B cell (primary cell): ENCODE results near the gene CHRNA4. TPM values are rescaled to one million over a fixed set of nuclear protein-coding genes. Genes with fewer than 3 reads are reported as not detected.

Experiments used
- ATAC-seq: fragments of 200-7000 bp; cut with Tn5 transposase; one replicate; pipeline ENCODE4 v1.10.0; 2021; ENCODE audit warnings: low read depth, mild to moderate bottlenecking, moderate number of reproducible peaks, moderate library complexity
- CTCF ChIA-PET: fragments of 350-600 bp; sonication (Branson Sonifier 250); formaldehyde crosslinking; loops from one replicate; lab custom pipeline; 2021; ENCODE audit warnings: antibody characterized with exemption, inconsistent platforms; lab: Charles Lee
- POLR2A ChIA-PET: fragments of 350-600 bp; sonication (Branson Sonifier 250); formaldehyde crosslinking; loops from one replicate; lab custom pipeline; 2021; ENCODE audit warnings: antibody characterized with exemption; lab: Charles Lee
- DNase-seq: peaks from one replicate; pipeline ENCODE4 v3.0.0; 2013
- H2AFZ ChIP-seq: 2 replicates; pipeline ENCODE4 v1.6.1; 2012; ENCODE audit warnings: mild to moderate bottlenecking, low read depth, low read length; ENCODE audit not compliant: insufficient read depth, poor library complexity, severe bottlenecking
- H3K27ac ChIP-seq, 2 donors: 1 replicate in 1 of 2; 2 replicates in 1 of 2; pipeline ENCODE4 v1.5.1; 2012 to 2013; ENCODE audit warnings: low read length in 2 of 2, mild to moderate bottlenecking in 2 of 2, moderate library complexity in 1 of 2
- H3K27me3 ChIP-seq, 4 experiments: fragments of 200-600 bp in 1 of 4; sonication (generic) in 1 of 4; replicated peaks in 1 of 4; 1 replicate in 2 of 4; 2 replicates in 2 of 4; pipeline versions ENCODE4 v1.6.1 to v1.7.0; 2013 to 2016; ENCODE audit warnings: low read length in 3 of 4, mild to moderate bottlenecking in 2 of 4, mixed read lengths in 1 of 4, moderate library complexity in 1 of 4; ENCODE audit not compliant: insufficient read depth in 4 of 4, control insufficient read depth in 3 of 4; ENCODE audit errors: control extremely low read depth in 1 of 4
- H3K36me3 ChIP-seq, 2 experiments: replicated peaks in 1 of 2; 1 replicate in 1 of 2; 2 replicates in 1 of 2; pipeline versions ENCODE4 v1.6.1 to v1.7.1; 2013; ENCODE audit warnings: low read length in 1 of 2; ENCODE audit not compliant: insufficient read depth in 2 of 2, control insufficient read depth in 1 of 2; ENCODE audit errors: control extremely low read depth in 1 of 2, extremely low read depth in 1 of 2
- H3K4me1 ChIP-seq, 2 donors: fragments of 200-600 bp in 1 of 2; sonication (generic) in 1 of 2; 1 replicate in 1 of 2; 2 replicates in 1 of 2; pipeline versions ENCODE4 v1.5.1 to v1.6.1; 2013 to 2017; ENCODE audit warnings: low read length in 2 of 2; ENCODE audit not compliant: control insufficient read depth in 2 of 2, insufficient read depth in 2 of 2
- H3K4me2 ChIP-seq: replicated peaks from 2 replicates; pipeline ENCODE3; 2012; ENCODE audit warnings: mild to moderate bottlenecking, low read depth, low read length; ENCODE audit not compliant: poor library complexity, severe bottlenecking
- H3K4me3 ChIP-seq, 5 experiments: fragments of 200-600 bp in 1 of 5; sonication (generic) in 1 of 5; 1 replicate in 3 of 5; 2 replicates in 2 of 5; pipeline versions ENCODE4 v1.5.1 to v1.7.0; 2011 to 2016; ENCODE audit warnings: low read length in 4 of 5, mild to moderate bottlenecking in 4 of 5, low read depth in 2 of 5, control low read depth in 1 of 5, moderate library complexity in 1 of 5; ENCODE audit not compliant: insufficient read depth in 1 of 5; ENCODE audit errors: control extremely low read depth in 1 of 5, extremely low read depth in 1 of 5
- H3K79me2 ChIP-seq: fragments of 200-600 bp; sonication (generic); one replicate; pipeline ENCODE4 v1.6.0; 2016; ENCODE audit warnings: low read length; ENCODE audit not compliant: control insufficient read depth, insufficient read depth
- H3K9ac ChIP-seq: fragments of 200-600 bp; sonication (generic); 2 replicates; pipeline ENCODE4 v1.6.1; 2017; ENCODE audit warnings: mild to moderate bottlenecking, low read length, moderate library complexity
- H3K9me3 ChIP-seq, 3 donors: one replicate each; pipeline versions ENCODE4 v1.6.1 to v1.7.1; 2013; ENCODE audit warnings: low read length in 2 of 3; ENCODE audit not compliant: control insufficient read depth in 2 of 3, insufficient read depth in 1 of 3; ENCODE audit errors: control extremely low read depth in 1 of 3
- H4K20me1 ChIP-seq: 2 replicates; pipeline ENCODE4 v1.6.0; 2012; ENCODE audit warnings: mild to moderate bottlenecking, low read length; ENCODE audit not compliant: insufficient read depth, control insufficient read depth, poor library complexity, severe bottlenecking
- H3K27ac Mint-ChIP-seq: one replicate; pipeline ENCODE4 v1.8.0; 2021; ENCODE audit warnings: mixed read lengths
- H3K27me3 Mint-ChIP-seq: one replicate; pipeline ENCODE4 v1.8.0; 2021; ENCODE audit warnings: mixed read lengths
- H3K4me1 Mint-ChIP-seq: one replicate; pipeline ENCODE4 v1.8.0; 2021; ENCODE audit warnings: mixed read lengths
- H3K4me3 Mint-ChIP-seq: one replicate; pipeline ENCODE4 v1.8.0; 2021; ENCODE audit warnings: mixed read lengths
- H3K9me3 Mint-ChIP-seq: one replicate; pipeline ENCODE4 v1.8.0; 2022; ENCODE audit warnings: mixed read lengths; ENCODE audit not compliant: insufficient read depth
- CTCF ChIP-seq: fragments of 200-600 bp; IDR thresholded peaks from one replicate; pipeline ENCODE4 v1.8.0; 2022; ENCODE audit warnings: antibody characterized with exemption, mild to moderate bottlenecking
- EZH2 ChIP-seq: IDR thresholded peaks from 2 replicates; pipeline ENCODE4 v1.6.1; 2012; ENCODE audit warnings: borderline replicate concordance, low read depth, mild to moderate bottlenecking, moderate library complexity, low read length; ENCODE audit not compliant: insufficient read depth, poor library complexity, severe bottlenecking
- WGBS: methylation state at CpG from one replicate; pipeline ENCODE4 v1.1.5; 2013; ENCODE audit warnings: missing lambda C conversion rate; ENCODE audit not compliant: insufficient coverage; 5-methylcytosine and 5-hydroxymethylcytosine counted together
- intact Hi-C: fragments of 100-400 bp; cut with micrococcal nuclease; formaldehyde crosslinking; loops from one replicate; pipeline ENCODE4 v1.10.0; 2022
- polyA plus RNA-seq: library from polyadenylated mRNA; depleted of rRNA; stranded (reverse); fragments of >200 nt; gene quantifications from 2 replicates; pipeline ENCODE4 v1.2.3, GENCODE V29; 2012
- total RNA-seq, 2 donors: library from RNA; stranded (reverse); fragments of 120-200 nt in 1 of 2; gene quantifications; 1 replicate in 1 of 2; 2 replicates in 1 of 2; pipeline versions ENCODE4 v1.2.3 to v1.2.4, GENCODE V29; 2013 to 2022

CHRNA4 gene
- total and polyA plus RNA-seq, 2 donors (not counting 1 experiment from before 2014, with no cell fraction given): not detected

DNA sequence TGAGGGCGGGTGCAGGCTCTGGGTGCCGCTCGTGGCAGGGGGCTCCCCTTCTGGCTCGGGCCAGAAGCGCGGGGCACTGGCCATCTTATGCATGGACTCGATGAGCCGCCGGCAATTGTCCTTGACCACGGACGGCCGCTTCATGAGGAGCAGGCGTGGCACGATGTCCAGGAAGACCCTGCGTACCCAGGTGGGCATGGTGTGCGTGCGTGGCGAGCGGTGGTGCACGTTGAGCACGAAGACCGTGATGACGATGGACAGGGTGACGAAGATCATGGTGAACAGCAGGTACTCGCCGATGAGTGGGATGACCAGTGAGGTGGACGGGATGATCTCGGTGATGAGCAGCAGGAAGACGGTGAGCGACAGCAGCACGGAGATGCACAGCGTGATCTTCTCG lies 11.0 kb downstream of the CHRNA4 start:
- no peak for ATAC-seq
- H3K27me3 Mint-ChIP-seq: no peaks in the 10 kb centered on the region
- TF ChIP-seq EZH2 (no peak), CTCF (no peak)
- Histone ChIP-seq H3K4me2 (no peak overlapping the region), H3K4me1 (no peaks in the 10 kb centered on the region), H3K9me3 (peaks cover 0 to 18% (median 0%) of the 10 kb centered on the region in 3 donors), H3K27ac (no peak overlapping the region), H3K79me2 (no peaks in the 10 kb centered on the region), H3K9ac (no peak overlapping the region), H3K27me3 (peaks cover 0 to under 1% (median under 1%) of the 10 kb centered on the region in 4 experiments), H3K36me3 (no peaks in the 10 kb centered on the region), H3K4me3 (no peak overlapping the region), H2AFZ (no peak overlapping the region), H4K20me1 (no peaks in the 10 kb centered on the region)
- intact Hi-C loops: no loop called here
- peaks cover 5% of the 10 kb centered on the region for H3K9me3 Mint-ChIP-seq
- no peaks in the 10 kb centered on the region for H3K4me1 Mint-ChIP-seq
- H3K4me3 Mint-ChIP-seq: no peak overlapping the region
- ChIA-PET CTCF (no interaction called here), POLR2A (no interaction called here)
- H3K27ac Mint-ChIP-seq: no peak overlapping the region
- 99% methylated on average over 32 of the region's 33 CpGs for WGBS
- no peak for DNase-seq

DNA sequence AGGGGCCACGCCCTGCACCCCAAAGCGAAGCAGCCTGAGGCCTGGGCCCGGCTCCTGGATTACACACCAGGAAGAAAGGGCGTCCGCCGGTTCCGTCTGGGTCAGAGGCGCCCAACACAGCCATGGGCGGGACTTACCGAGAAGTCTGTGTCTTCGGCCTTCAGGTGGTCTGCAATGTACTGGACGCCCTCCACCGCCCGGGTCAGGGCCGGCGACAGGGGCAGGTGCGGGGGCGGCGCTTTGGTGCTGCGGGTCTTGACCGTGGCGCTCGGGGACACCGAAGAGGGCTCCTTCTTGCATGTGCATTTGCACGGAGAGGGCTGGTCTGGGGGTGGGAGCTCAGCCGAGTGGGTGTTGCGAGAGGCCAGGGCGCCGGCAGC lies 11.6 kb downstream of the CHRNA4 start:
- H3K27ac Mint-ChIP-seq: no peak overlapping the region
- CTCF ChIA-PET: no interaction called here

More for the DNA sequence above, 11.6 kb downstream of the CHRNA4 start:
- Histone ChIP-seq H3K27me3 (no peaks in the 10 kb centered on the region), H2AFZ (no peak overlapping the region), H3K4me2 (no peak overlapping the region), H3K4me3 (no peak overlapping the region), H3K9me3 (peaks cover 0 to 18% (median 0%) of the 10 kb centered on the region in 3 donors), H3K9ac (no peak overlapping the region), H3K4me1 (no peaks in the 10 kb centered on the region), H3K27ac (no peak overlapping the region), H4K20me1 (no peaks in the 10 kb centered on the region), H3K36me3 (no peaks in the 10 kb centered on the region), H3K79me2 (no peaks in the 10 kb centered on the region)
- Mint-ChIP-seq H3K4me3 (no peak overlapping the region), H3K4me1 (no peaks in the 10 kb centered on the region), H3K9me3 (peaks cover 5% of the 10 kb centered on the region), H3K27me3 (no peaks in the 10 kb centered on the region)
- no peak for TF ChIP-seq CTCF
- no peak for TF ChIP-seq EZH2
- intact Hi-C loops: no loop called here
- ATAC-seq: no peak
- DNase-seq: no peak
- POLR2A ChIA-PET: no interaction called here
- WGBS: 95% methylated on average over 29 of the region's 29 CpGs
